ENCODE results near the gene CHAMP1. TPM values are rescaled to one million over a fixed set of nuclear protein-coding genes. Genes with fewer than 3 reads are reported as not detected.
A peak's percentile ranks its signal among the peaks of the same experiment; 100 is the strongest.

Gene CHAMP1
- total and polyA plus RNA-seq, 2 of the 13 experiments (the other 11 are each of a cell fraction or from before 2014, with no cell fraction given) = 8.4 to 9.7 TPM

GRCh38 chr13:114314074-114314912 is at the start of gene CHAMP1 (continued):
- TF ChIP-seq ZBTB46 (CRISPR knock-in tag; IDR thresholded peaks at IDR 0.05; ENCODE audit: borderline replicate concordance) (no peak), REPIN1 (CRISPR knock-in tag; IDR thresholded peaks at IDR 0.05; ENCODE audit: borderline replicate concordance, low read depth) (0 out of 2 replicates have a peak, but pooled peaks have one; percentile 69), ZNF772 (CRISPR knock-in tag; IDR thresholded peaks at IDR 0.05) (no peak), ZNF792 (CRISPR knock-in tag; IDR thresholded peaks at IDR 0.05) (no peak; the same call in 1 of the 2 replicates), RFXAP (CRISPR knock-in tag; IDR thresholded peaks at IDR 0.05; ENCODE audit: borderline replicate concordance) (peak; percentile 32; the same call in 1 of the 2 replicates), CCAR2 (optimal IDR thresholded peaks at IDR 0.05; ENCODE audit: low read depth, low read length) (no peak), PLSCR1 (CRISPR knock-in tag; IDR thresholded peaks at IDR 0.05; ENCODE audit: borderline replicate concordance) (no peak), ATF7 (IDR thresholded peaks at IDR 0.05) (no peak), ATF7 (CRISPR knock-in tag; IDR thresholded peaks at IDR 0.05) (no peak), THRA (CRISPR knock-in tag; IDR thresholded peaks at IDR 0.05; ENCODE audit: borderline replicate concordance) (peak; percentile 34; the same call in 1 of the 2 replicates), TEF (CRISPR knock-in tag; IDR thresholded peaks at IDR 0.05) (no peak), MEF2D (CRISPR knock-in tag; IDR thresholded peaks at IDR 0.05) (0 out of 2 replicates have a peak, but pooled peaks have one; percentile 17), HCFC1 (IDR thresholded peaks at IDR 0.05; ENCODE audit: low read depth, low read length) (no peak), MEIS1 (CRISPR knock-in tag; IDR thresholded peaks at IDR 0.05; ENCODE audit: borderline replicate concordance) (no peak), MTF1 (CRISPR knock-in tag; IDR thresholded peaks at IDR 0.05) (peak; percentile 36; the same call in 1 of the 2 replicates), ZSCAN9 (CRISPR knock-in tag; IDR thresholded peaks at IDR 0.05; ENCODE audit: borderline replicate concordance) (0 out of 2 replicates have a peak, but pooled peaks have one; percentile 27), MTA1 (CRISPR knock-in tag; IDR thresholded peaks at IDR 0.05; ENCODE audit: borderline replicate concordance) (peak; percentile 17; the same call in 1 of the 2 replicates), SMAD3 (CRISPR knock-in tag; IDR thresholded peaks at IDR 0.05) (no peak), DMAP1 (CRISPR knock-in tag; IDR thresholded peaks at IDR 0.05) (0 out of 2 replicates have a peak, but pooled peaks have one; percentile 15), ETV5 (CRISPR knock-in tag; IDR thresholded peaks at IDR 0.05; ENCODE audit: borderline replicate concordance) (peak; percentile 93), DBP (CRISPR knock-in tag; IDR thresholded peaks at IDR 0.05; ENCODE audit: not compliant biosample characterization) (no peak), HNRNPH1 (optimal IDR thresholded peaks at IDR 0.05; ENCODE audit: low read depth, low read length) (no peak), ZNF720 (CRISPR knock-in tag; IDR thresholded peaks at IDR 0.05) (no peak), SP5 (CRISPR knock-in tag; IDR thresholded peaks at IDR 0.05; ENCODE audit: borderline replicate concordance, low read depth) (peak; percentile 86), NBN (conservative IDR thresholded peaks at IDR 0.05) (no peak), XRCC5 (optimal IDR thresholded peaks at IDR 0.05; ENCODE audit: low read length) (no peak)
